Cardiac muscle cell (in vitro differentiated cells and primary cell): ENCODE measurements around the gene FOXD1. TPM values are rescaled to one million over a fixed set of nuclear protein-coding genes. Genes with fewer than 3 reads are reported as not detected.
"Not testable (repeated sequence)": the region's sequence is repeated elsewhere in the genome, so short reads cannot be mapped to it uniquely, and the experiment has no call there.

Experiments used
- DNase-seq, 2 donors: peaks; one replicate each; pipeline versions ENCODE4 v3.0.0 to v3.0.0-alpha.2; 2010 to 2017; ENCODE audit warnings: low read depth in 1 of 2, low spot score in 1 of 2
- H3K27ac ChIP-seq: fragments of 200-600 bp; sonication (generic); 2 replicates; pipeline ENCODE4 v1.5.1; 2016
- H3K27me3 ChIP-seq: fragments of 200-600 bp; sonication (generic); 2 replicates; pipeline ENCODE4 v1.6.0; 2016; ENCODE audit warnings: control low read depth
- H3K36me3 ChIP-seq: fragments of 200-600 bp; sonication (generic); 2 replicates; pipeline ENCODE4 v1.5.1; 2016; ENCODE audit warnings: control low read depth
- H3K4me1 ChIP-seq: fragments of 200-600 bp; sonication (generic); 2 replicates; pipeline ENCODE4 v1.8.1; 2017; ENCODE audit warnings: low read depth, mild to moderate bottlenecking, mixed run types
- H3K4me3 ChIP-seq: fragments of 200-600 bp; sonication (generic); 2 replicates; pipeline ENCODE4 v1.5.1; 2016; ENCODE audit warnings: mild to moderate bottlenecking
- H3K9me3 ChIP-seq: fragments of 200-600 bp; sonication (generic); 2 replicates; pipeline ENCODE4 v1.5.1; 2017; ENCODE audit warnings: low read depth, mild to moderate bottlenecking, control low read depth
- CTCF ChIP-seq: IDR thresholded peaks from 2 replicates; pipeline ENCODE4 v1.5.1; 2012; ENCODE audit warnings: low read depth, mild to moderate bottlenecking, low read length
- polyA plus RNA-seq: library from polyadenylated mRNA; unstranded; fragments of >200 nt; fragmentation: Nextera tagmentation; extraction: Ambion mirVana; gene quantifications from 2 replicates; pipeline ENCODE4 v1.2.1, GENCODE V29; 2016
- total RNA-seq: library from RNA; depleted of rRNA; stranded (reverse); fragments of >200 nt; gene quantifications from 2 replicates; pipeline ENCODE4 v1.2.3, GENCODE V29; 2016

FOXD1 gene
- total and polyA plus RNA-seq, 2 experiments from 2014 or later = 0.28 TPM; not detected in 1

- no peaks in the 10 kb centered on the region for H3K4me1 ChIP-seq
- H3K9me3 ChIP-seq = no peaks in the 10 kb centered on the region
Observed at GRCh38 chr5:73460133-73460532, 11.6 kb upstream of the FOXD1 start.

GRCh38 chr5:73459366-73459765, 10.8 kb upstream of the FOXD1 start:
- no peaks in the 10 kb centered on the region for H3K4me1 ChIP-seq

More at GRCh38 chr5:73460133-73460532, 11.6 kb upstream of the FOXD1 start:
- H3K27ac ChIP-seq = no peak overlapping the region
- no peaks in the 10 kb centered on the region for H3K36me3 ChIP-seq
- no peak for DNase-seq
- no peaks in the 10 kb centered on the region for H3K27me3 ChIP-seq
- H3K4me3 ChIP-seq = no peak overlapping the region
- no peak for TF ChIP-seq CTCF

GRCh38 chr5:73456462-73456861, 7.9 kb upstream of the FOXD1 start:
- not testable (repeated sequence) for H3K27ac ChIP-seq, H3K4me1 ChIP-seq, H3K4me3 ChIP-seq, H3K36me3 ChIP-seq, H3K9me3 ChIP-seq, DNase-seq
- peaks cover 30% of the 10 kb centered on the region for H3K27me3 ChIP-seq

More at GRCh38 chr5:73459366-73459765, 10.8 kb upstream of the FOXD1 start:
- Histone ChIP-seq H3K27me3 (peaks cover under 1% of the 10 kb centered on the region), H3K27ac (no peak overlapping the region), H3K9me3 (no peaks in the 10 kb centered on the region), H3K4me3 (no peak overlapping the region), H3K36me3 (no peaks in the 10 kb centered on the region)
- TF ChIP-seq CTCF = no peak
- DNase-seq = no peak

GRCh38 chr5:73454379-73455036, 5.9 kb upstream of the FOXD1 start:
- Histone ChIP-seq H3K4me3 (no peak overlapping the region), H3K27ac (no peak overlapping the region), H3K4me1 (no peaks in the 10 kb centered on the region), H3K9me3 (no peaks in the 10 kb centered on the region), H3K27me3 (peaks cover 49% of the 10 kb centered on the region), H3K36me3 (no peaks in the 10 kb centered on the region)
- TF ChIP-seq CTCF = peak; percentile 91
- peak; percentile 60 to 78 for DNase-seq

- Histone ChIP-seq H3K4me3 (no peak overlapping the region), H3K9me3 (no peaks in the 10 kb centered on the region), H3K36me3 (no peaks in the 10 kb centered on the region), H3K4me1 (no peaks in the 10 kb centered on the region), H3K27me3 (peaks cover 72% of the 10 kb centered on the region), H3K27ac (no peak overlapping the region)
- TF ChIP-seq CTCF = no peak
- no peak for DNase-seq
Observed at GRCh38 chr5:73452215-73452614, 3.6 kb upstream of the FOXD1 start.

GRCh38 chr5:73451224-73452130, 2.9 kb upstream of the FOXD1 start:
- H3K27ac ChIP-seq = no peak overlapping the region
- peak; percentile 62 to 79 for DNase-seq
- no peaks in the 10 kb centered on the region for H3K9me3 ChIP-seq
- peak; percentile 80 for TF ChIP-seq CTCF
- no peaks in the 10 kb centered on the region for H3K4me1 ChIP-seq
- H3K36me3 ChIP-seq = no peaks in the 10 kb centered on the region
- peaks cover 79% of the 10 kb centered on the region for H3K27me3 ChIP-seq
- H3K4me3 ChIP-seq = peak overlapping the region; percentile 19
